HG02884 (cell line): Measurements from ENCODE around the gene MZF1.

ENCODE experiments used
- ATAC-seq: cut with Tn5 transposase; IDR thresholded peaks from one replicate; pipeline ENCODE4 v1.9.1; 2021; ENCODE audit warnings: mild to moderate bottlenecking, moderate library complexity; ENCODE audit not compliant: unreplicated experiment

Gene MZF1

GRCh38 chr19:58570770-58571574 is 2.2 kb downstream of the MZF1 start:
- no peak for ATAC-seq

GRCh38 chr19:58569943-58570670 is 3.0 kb downstream of the MZF1 start:
- no peak for ATAC-seq

GRCh38 chr19:58569191-58569942 is 3.8 kb downstream of the MZF1 start:
- no peak for ATAC-seq

GRCh38 chr19:58568453-58569130 is 4.5 kb downstream of the MZF1 start:
- ATAC-seq, result no peak

GRCh38 chr19:58566989-58567388 is 6.1 kb downstream of the MZF1 start:
- no peak for ATAC-seq

GRCh38 chr19:58563823-58564222 is 9.3 kb downstream of the MZF1 start:
- no peak for ATAC-seq

- no peak for ATAC-seq
Observed at GRCh38 chr19:58563034-58563573, 10.0 kb downstream of the MZF1 start.

GRCh38 chr19:58562122-58563033 is 10.8 kb downstream of the MZF1 start:
- no peak for ATAC-seq

- no peak for ATAC-seq
Observed at GRCh38 chr19:58561373-58562121, 11.6 kb downstream of the MZF1 start.

- ATAC-seq, result no peak
Observed at GRCh38 chr19:58560921-58561320, 12.2 kb downstream of the MZF1 start.

- ATAC-seq, result no peak
Observed at GRCh38 chr19:58560007-58560887, 12.9 kb downstream of the MZF1 start.

GRCh38 chr19:58559275-58560006 is 13.7 kb downstream of the MZF1 start:
- ATAC-seq, result no peak

GRCh38 chr19:58558623-58559274 is 14.4 kb downstream of the MZF1 start:
- peak; percentile 39 for ATAC-seq

GRCh38 chr19:58558066-58558622 is 15.0 kb downstream of the MZF1 start, which contains the start of gene UBE2M:
TSS of gene UBE2M (minus strand) at chr19:58558611. CDS start at chr19:58558381, 230 bp downstream.
- ATAC-seq, result peak; percentile 4

GRCh38 chr19:58557221-58558065 is 15.7 kb downstream of the MZF1 start:
- ATAC-seq, result no peak
